Memory B cell (primary cell): ENCODE results near the gene SMKR1.
"Not testable (repeated sequence)": the region's sequence is repeated elsewhere in the genome, so short reads cannot be mapped to it uniquely, and the experiment has no call there.

Source experiments
- ATAC-seq: fragments of 150-1000 bp; cut with Tn5 transposase; 2 replicates; pipeline ENCODE4 v1.10.0; 2021; ENCODE audit warnings: low read depth, mild to moderate bottlenecking, moderate library complexity
- DNase-seq, 2 donors: peaks; one replicate each; pipeline ENCODE4 v3.0.0; 2022; ENCODE audit warnings: low spot score in 2 of 2
- H3K27ac Mint-ChIP-seq: one replicate; pipeline ENCODE4 v1.8.0; 2022; ENCODE audit warnings: mild to moderate bottlenecking, moderate library complexity, mixed read lengths
- H3K27me3 Mint-ChIP-seq: one replicate; pipeline ENCODE4 v1.8.0; 2022; ENCODE audit warnings: mixed read lengths
- H3K36me3 Mint-ChIP-seq: one replicate; pipeline ENCODE4 v1.8.0; 2022; ENCODE audit warnings: mild to moderate bottlenecking, mixed read lengths
- H3K4me1 Mint-ChIP-seq: one replicate; pipeline ENCODE4 v1.8.0; 2022; ENCODE audit warnings: mixed read lengths
- H3K4me3 Mint-ChIP-seq: one replicate; pipeline ENCODE4 v1.8.0; 2022; ENCODE audit warnings: mild to moderate bottlenecking, moderate library complexity, mixed read lengths
- H3K9me3 Mint-ChIP-seq: one replicate; pipeline ENCODE4 v1.8.0; 2022; ENCODE audit warnings: mixed read lengths

Gene SMKR1

GRCh38 chr7:129524405-129524804 is 22.1 kb downstream of the SMKR1 start:
- not testable (repeated sequence) for DNase-seq, H3K27ac Mint-ChIP-seq, H3K9me3 Mint-ChIP-seq, H3K4me3 Mint-ChIP-seq, H3K36me3 Mint-ChIP-seq, H3K4me1 Mint-ChIP-seq, ATAC-seq
- H3K27me3 Mint-ChIP-seq, result peaks cover 29% of the 10 kb centered on the region

- Mint-ChIP-seq H3K36me3 (peaks cover 4% of the 10 kb centered on the region), H3K9me3 (no peaks in the 10 kb centered on the region), H3K27ac (no peak overlapping the region), H3K4me3 (no peak overlapping the region), H3K4me1 (peaks cover 3% of the 10 kb centered on the region), H3K27me3 (peaks cover 25% of the 10 kb centered on the region)
- DNase-seq, result no peak
- no peak for ATAC-seq
Observed at GRCh38 chr7:129525225-129525862, 23.0 kb downstream of the SMKR1 start.

DNA sequence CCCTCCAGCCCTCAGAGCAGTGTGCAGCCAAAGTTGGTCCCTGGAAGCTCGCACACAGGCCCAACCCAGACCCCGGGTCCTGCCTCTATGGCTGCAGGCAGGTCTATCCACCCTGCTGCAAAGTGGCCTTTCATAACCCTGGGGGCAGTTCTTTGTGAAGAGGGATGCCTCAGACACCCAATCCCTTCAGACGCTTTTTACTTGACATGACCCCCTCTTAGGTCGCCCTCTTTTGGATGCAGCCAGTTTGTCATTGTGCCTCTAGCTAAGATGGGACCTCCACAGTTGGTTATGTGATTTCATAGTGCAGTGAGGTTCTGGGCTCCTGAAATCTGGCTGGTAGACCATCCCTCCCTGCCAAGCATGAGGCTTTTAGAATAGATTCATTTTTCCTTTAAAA is 27.3 kb downstream of the SMKR1 start:
- peaks cover 4% of the 10 kb centered on the region for H3K36me3 Mint-ChIP-seq
- peaks cover 25% of the 10 kb centered on the region for H3K27me3 Mint-ChIP-seq
- DNase-seq, result no peak
- H3K4me1 Mint-ChIP-seq, result peaks cover 3% of the 10 kb centered on the region
- no peak overlapping the region for H3K27ac Mint-ChIP-seq
- no peaks in the 10 kb centered on the region for H3K9me3 Mint-ChIP-seq
- no peak overlapping the region for H3K4me3 Mint-ChIP-seq
- ATAC-seq, result no peak

DNA sequence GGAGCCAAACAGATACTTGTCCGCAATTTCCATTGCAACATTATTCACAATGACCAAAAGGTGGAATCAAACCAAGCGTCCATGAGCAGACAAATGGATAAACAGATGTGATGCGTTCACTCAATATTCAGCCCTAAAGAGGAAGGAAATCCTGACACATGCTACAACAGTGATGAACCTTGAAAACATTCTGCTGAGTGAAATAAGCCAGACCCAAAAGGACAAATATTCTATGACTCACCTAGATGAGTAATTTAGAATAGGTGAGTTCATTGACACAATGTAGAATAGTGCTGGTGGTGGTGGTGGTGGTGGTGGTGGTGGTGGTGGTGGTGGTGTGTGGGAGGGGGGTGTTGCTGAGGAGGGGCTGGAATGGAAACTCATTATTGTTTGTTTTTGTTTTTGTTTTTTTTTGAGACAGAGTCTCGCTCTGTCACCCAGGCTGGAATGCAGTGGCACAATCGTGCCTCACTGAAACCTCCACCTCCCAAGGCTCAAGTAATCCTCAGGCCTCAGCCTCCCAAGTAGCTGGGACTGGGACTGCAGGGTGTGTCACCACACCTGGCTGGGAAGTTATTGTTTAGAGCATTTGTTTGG is 28.6 kb downstream of the SMKR1 start:
- Mint-ChIP-seq H3K4me1 (no peaks in the 10 kb centered on the region), H3K36me3 (peaks cover 1% of the 10 kb centered on the region), H3K27me3 (peaks cover 17% of the 10 kb centered on the region), H3K9me3 (no peaks in the 10 kb centered on the region), H3K4me3 (no peak overlapping the region), H3K27ac (no peak overlapping the region)
- DNase-seq (no peak), ATAC-seq (no peak)

DNA sequence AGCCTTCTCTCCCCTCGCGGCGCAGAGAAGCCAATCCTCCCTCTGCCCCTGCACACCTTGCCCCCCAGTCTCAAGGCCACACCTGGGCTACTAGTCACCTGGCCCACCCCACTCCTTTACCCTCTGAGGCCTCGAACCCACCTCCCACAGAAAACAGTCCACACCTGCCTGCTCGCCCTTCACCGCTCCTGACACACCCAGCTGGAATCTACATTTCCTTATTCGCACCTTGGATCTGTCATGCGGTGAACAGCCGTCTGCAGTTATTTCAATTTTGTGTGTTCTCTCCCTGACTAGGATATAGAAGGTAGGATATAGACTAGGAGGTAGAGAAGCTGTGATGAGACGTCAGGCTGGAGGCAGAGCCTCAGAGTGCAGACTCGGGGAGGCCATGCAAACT is 29.4 kb downstream of the SMKR1 start:
- Mint-ChIP-seq H3K4me1 (no peaks in the 10 kb centered on the region), H3K36me3 (peaks cover 1% of the 10 kb centered on the region), H3K27me3 (peaks cover 15% of the 10 kb centered on the region), H3K27ac (no peak overlapping the region), H3K9me3 (no peaks in the 10 kb centered on the region), H3K4me3 (no peak overlapping the region)
- DNase-seq, result no peak
- ATAC-seq, result no peak

GRCh38 chr7:129532375-129532774 is 30.0 kb downstream of the SMKR1 start:
- H3K27ac Mint-ChIP-seq, result no peak overlapping the region
- ATAC-seq (no peak), DNase-seq (no peak)
- H3K4me1 Mint-ChIP-seq, result no peaks in the 10 kb centered on the region
- H3K27me3 Mint-ChIP-seq, result peaks cover 10% of the 10 kb centered on the region
- no peaks in the 10 kb centered on the region for H3K9me3 Mint-ChIP-seq
- H3K4me3 Mint-ChIP-seq, result no peak overlapping the region
- H3K36me3 Mint-ChIP-seq, result no peaks in the 10 kb centered on the region

- DNase-seq, ATAC-seq, H3K36me3 Mint-ChIP-seq, H3K4me3 Mint-ChIP-seq, H3K4me1 Mint-ChIP-seq, H3K9me3 Mint-ChIP-seq, H3K27ac Mint-ChIP-seq: not testable (repeated sequence)
- H3K27me3 Mint-ChIP-seq, result peaks cover 10% of the 10 kb centered on the region
Observed at GRCh38 chr7:129534558-129535274, 32.4 kb downstream of the SMKR1 start.

DNA sequence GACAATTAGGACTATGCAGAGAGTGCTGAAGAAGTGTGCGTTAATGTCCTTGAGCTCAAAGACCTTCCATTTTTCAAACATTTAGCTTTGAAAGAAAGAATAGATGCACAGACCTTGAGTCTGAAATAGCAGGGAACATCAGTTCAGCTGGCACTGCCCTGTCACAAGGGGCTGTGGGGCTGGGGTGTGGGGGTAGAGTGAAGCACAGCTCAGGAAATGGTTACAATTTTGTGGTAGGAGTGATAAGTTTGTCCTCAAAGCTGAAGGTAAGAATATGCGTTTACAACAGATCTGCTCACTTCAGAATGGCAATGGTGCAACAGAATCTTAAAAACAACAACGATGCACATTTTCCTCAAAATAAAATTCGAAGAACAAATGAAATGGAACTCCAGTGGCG is 33.6 kb downstream of the SMKR1 start:
- Mint-ChIP-seq H3K9me3 (peaks cover 1% of the 10 kb centered on the region), H3K4me1 (no peaks in the 10 kb centered on the region), H3K36me3 (peaks cover 2% of the 10 kb centered on the region), H3K4me3 (no peak overlapping the region), H3K27ac (peak overlapping the region; percentile 41), H3K27me3 (peaks cover 10% of the 10 kb centered on the region)
- DNase-seq (no peak), ATAC-seq (no peak)

DNA sequence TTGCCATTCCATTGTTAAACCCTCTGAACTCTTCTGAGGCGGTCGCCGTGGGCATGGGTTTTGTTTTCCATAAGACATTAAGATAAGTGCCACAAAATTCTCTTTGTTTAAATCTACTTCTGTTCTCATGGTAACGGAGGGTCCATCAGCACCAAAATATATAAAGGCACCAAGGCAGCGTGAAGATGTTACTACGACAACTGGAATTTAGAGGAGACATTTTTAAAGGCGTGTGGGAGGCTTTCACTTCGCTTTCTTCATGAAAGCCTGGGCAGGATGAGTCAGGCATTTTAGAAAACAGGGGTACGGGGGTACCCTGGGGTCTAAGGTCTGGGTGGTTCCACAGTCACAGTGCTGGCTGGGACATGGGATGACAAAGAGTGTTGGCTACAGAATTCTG is 34.0 kb downstream of the SMKR1 start:
- DNase-seq, result no peak
- ATAC-seq, result no peak
- no peak overlapping the region for H3K4me3 Mint-ChIP-seq
- H3K27ac Mint-ChIP-seq, result peak overlapping the region; percentile 41
- H3K36me3 Mint-ChIP-seq, result peaks cover 2% of the 10 kb centered on the region
- peaks cover 14% of the 10 kb centered on the region for H3K27me3 Mint-ChIP-seq
- H3K4me1 Mint-ChIP-seq, result no peaks in the 10 kb centered on the region
- peaks cover 1% of the 10 kb centered on the region for H3K9me3 Mint-ChIP-seq

GRCh38 chr7:129538790-129539189 is 36.5 kb downstream of the SMKR1 start:
- Mint-ChIP-seq H3K36me3 (peaks cover 2% of the 10 kb centered on the region), H3K4me3 (no peak overlapping the region), H3K9me3 (peaks cover 1% of the 10 kb centered on the region), H3K27ac (no peak overlapping the region), H3K4me1 (no peaks in the 10 kb centered on the region), H3K27me3 (peaks cover 10% of the 10 kb centered on the region)
- DNase-seq (no peak), ATAC-seq (no peak)

- ATAC-seq, result no peak
- Mint-ChIP-seq H3K27me3 (peaks cover 8% of the 10 kb centered on the region), H3K4me3 (no peak overlapping the region), H3K4me1 (no peaks in the 10 kb centered on the region), H3K36me3 (peaks cover 2% of the 10 kb centered on the region), H3K27ac (no peak overlapping the region), H3K9me3 (peaks cover 1% of the 10 kb centered on the region)
- no peak for DNase-seq
Observed at GRCh38 chr7:129540340-129540739, 38.0 kb downstream of the SMKR1 start.

- Mint-ChIP-seq H3K27ac (no peak overlapping the region), H3K9me3 (no peaks in the 10 kb centered on the region), H3K4me3 (no peak overlapping the region), H3K4me1 (no peaks in the 10 kb centered on the region), H3K36me3 (peaks cover under 1% of the 10 kb centered on the region), H3K27me3 (peaks cover 8% of the 10 kb centered on the region)
- ATAC-seq (no peak), DNase-seq (no peak)
Observed at GRCh38 chr7:129544700-129545099, 42.4 kb downstream of the SMKR1 start.

GRCh38 chr7:129550693-129551360 is 48.5 kb downstream of the SMKR1 start:
- H3K4me3 Mint-ChIP-seq, result no peak overlapping the region
- H3K36me3 Mint-ChIP-seq, result no peaks in the 10 kb centered on the region
- H3K9me3 Mint-ChIP-seq, result no peaks in the 10 kb centered on the region
- ATAC-seq (no peak), DNase-seq (no peak)
- no peak overlapping the region for H3K27ac Mint-ChIP-seq
- H3K27me3 Mint-ChIP-seq, result peaks cover 2% of the 10 kb centered on the region
- peaks cover 5% of the 10 kb centered on the region for H3K4me1 Mint-ChIP-seq

GRCh38 chr7:129553899-129554461 is 51.6 kb downstream of the SMKR1 start:
- no peaks in the 10 kb centered on the region for H3K9me3 Mint-ChIP-seq
- H3K4me3 Mint-ChIP-seq, result no peak overlapping the region
- H3K27me3 Mint-ChIP-seq, result peaks cover 5% of the 10 kb centered on the region
- DNase-seq, result no peak
- no peak overlapping the region for H3K27ac Mint-ChIP-seq
- peak; percentile 66 for ATAC-seq
- H3K36me3 Mint-ChIP-seq, result no peaks in the 10 kb centered on the region
- H3K4me1 Mint-ChIP-seq, result peaks cover 5% of the 10 kb centered on the region
